ENCODE measurements around the gene CMSS1. TPM values are rescaled to one million over a fixed set of nuclear protein-coding genes. Genes with fewer than 3 reads are reported as not detected.

Gene CMSS1
- total RNA-seq, 1 experiment from 2014 or later = 117 TPM

DNA sequence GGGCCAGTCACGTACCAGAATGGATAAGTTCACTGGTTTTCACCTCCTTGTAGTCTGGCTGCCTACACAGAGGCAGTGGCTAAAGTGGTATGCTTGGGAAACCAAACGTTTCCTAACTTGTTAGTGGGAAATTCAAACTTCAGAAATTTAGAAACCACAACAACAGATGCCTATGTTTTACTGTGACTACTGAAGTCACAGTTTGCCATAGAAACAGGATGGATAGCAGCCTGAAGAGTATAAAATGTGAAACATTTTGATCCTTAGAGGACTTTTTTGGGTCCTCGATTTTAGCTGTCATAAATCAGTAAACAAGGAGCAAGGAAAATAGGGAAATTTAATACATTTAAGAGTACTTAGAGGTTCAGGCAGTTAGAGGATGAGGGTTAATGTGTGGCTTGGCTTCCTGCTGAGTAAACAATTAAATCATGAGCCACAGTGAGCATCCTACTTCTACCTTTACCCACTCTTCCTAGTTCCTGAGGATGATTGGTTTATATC is 48.6 kb downstream of the CMSS1 start:
- DNase-seq (ENCODE audit: unreplicated experiment) = peak; percentile 40
- TF ChIP-seq, protein P1, sequence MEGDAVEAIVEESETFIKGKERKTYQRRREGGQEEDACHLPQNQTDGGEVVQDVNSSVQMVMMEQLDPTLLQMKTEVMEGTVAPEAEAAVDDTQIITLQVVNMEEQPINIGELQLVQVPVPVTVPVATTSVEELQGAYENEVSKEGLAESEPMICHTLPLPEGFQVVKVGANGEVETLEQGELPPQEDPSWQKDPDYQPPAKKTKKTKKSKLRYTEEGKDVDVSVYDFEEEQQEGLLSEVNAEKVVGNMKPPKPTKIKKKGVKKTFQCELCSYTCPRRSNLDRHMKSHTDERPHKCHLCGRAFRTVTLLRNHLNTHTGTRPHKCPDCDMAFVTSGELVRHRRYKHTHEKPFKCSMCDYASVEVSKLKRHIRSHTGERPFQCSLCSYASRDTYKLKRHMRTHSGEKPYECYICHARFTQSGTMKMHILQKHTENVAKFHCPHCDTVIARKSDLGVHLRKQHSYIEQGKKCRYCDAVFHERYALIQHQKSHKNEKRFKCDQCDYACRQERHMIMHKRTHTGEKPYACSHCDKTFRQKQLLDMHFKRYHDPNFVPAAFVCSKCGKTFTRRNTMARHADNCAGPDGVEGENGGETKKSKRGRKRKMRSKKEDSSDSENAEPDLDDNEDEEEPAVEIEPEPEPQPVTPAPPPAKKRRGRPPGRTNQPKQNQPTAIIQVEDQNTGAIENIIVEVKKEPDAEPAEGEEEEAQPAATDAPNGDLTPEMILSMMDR (IDR thresholded peaks at IDR 0.05; ENCODE audit: unreplicated experiment) = no peak
- ChIA-PET CTCF (no interaction called here), POLR2A (interaction anchor here (1.2 kb wide), 1 partner anchor 23 kb away, joined by 5 read pairs; no protein-coding TSS in a partner anchor)
- intact Hi-C loops (cut with micrococcal nuclease) = no loop called here
- Mint-ChIP-seq H3K36me3 (ENCODE audit: insufficient read depth, unreplicated experiment) (peaks cover 18% of the 10 kb centered on the region), H3K27ac (ENCODE audit: low read depth, unreplicated experiment) (peak overlapping the region; percentile 90), H3K4me1 (ENCODE audit: insufficient read depth, unreplicated experiment) (peaks cover 35% of the 10 kb centered on the region), H3K9me3 (ENCODE audit: unreplicated experiment) (no peaks in the 10 kb centered on the region), H3K27me3 (ENCODE audit: insufficient read depth, unreplicated experiment) (no peaks in the 10 kb centered on the region), H3K4me3 (ENCODE audit: unreplicated experiment) (no peak overlapping the region)
- no TSS peak for BruUV-seq (replicated peaks)

DNA sequence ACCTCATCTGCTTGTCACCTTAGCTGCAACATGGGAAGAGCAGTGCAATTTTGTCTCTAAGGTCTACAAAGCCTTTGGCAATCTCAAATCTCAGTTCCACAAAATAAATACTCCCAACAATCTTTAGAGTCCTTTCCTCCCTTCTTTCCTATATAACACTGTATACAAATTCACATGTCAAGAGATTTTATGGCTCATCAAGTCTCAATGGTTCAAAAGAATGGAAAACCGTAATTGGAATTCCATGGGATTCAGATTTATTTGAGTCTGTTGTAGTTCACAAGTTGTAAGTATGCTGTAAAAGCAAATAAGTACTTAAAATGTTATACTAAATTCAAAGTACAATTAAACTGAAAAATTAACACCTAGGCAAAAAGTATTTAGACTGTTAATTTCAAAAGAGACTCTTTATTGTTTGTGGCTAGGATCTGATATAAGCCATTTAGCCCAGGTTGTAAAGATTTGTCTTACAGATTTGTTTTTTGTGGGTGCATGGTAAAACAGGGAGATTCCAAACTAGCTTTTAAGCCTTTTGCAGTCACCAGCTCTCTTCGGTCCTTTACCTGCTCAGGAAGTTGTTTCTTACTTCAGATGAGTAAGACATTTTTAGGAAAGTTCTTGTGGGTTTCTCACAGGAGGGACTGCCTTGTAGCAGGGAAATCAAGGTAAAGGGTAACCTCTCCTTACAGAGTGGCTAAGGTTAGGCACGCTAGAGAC is 50.1 kb downstream of the CMSS1 start:
- H3K27ac Mint-ChIP-seq (ENCODE audit: low read depth, unreplicated experiment) = no peak overlapping the region
- H3K27me3 Mint-ChIP-seq (ENCODE audit: insufficient read depth, unreplicated experiment) = no peaks in the 10 kb centered on the region
- no TSS peak for BruUV-seq (replicated peaks)
- POLR2A ChIA-PET = interaction anchor here (0.8 to 1.4 kb wide), 5 partner anchors 8 to 50 kb away, joined by 3 to 4 read pairs (median 3); partner anchors contain the start of gene CMSS1
- intact Hi-C loops (cut with micrococcal nuclease) = no loop called here
- TF ChIP-seq, protein P1 (IDR thresholded peaks at IDR 0.05; ENCODE audit: unreplicated experiment) = no peak
- CTCF ChIA-PET = interaction anchor here (0.5 to 2.0 kb wide), 4 partner anchors 24 to 448 kb away, joined by 3 to 12 read pairs (median 4); no protein-coding TSS in a partner anchor
- no peaks in the 10 kb centered on the region for H3K9me3 Mint-ChIP-seq (ENCODE audit: unreplicated experiment)
- no peak overlapping the region for H3K4me3 Mint-ChIP-seq (ENCODE audit: unreplicated experiment)
- H3K36me3 Mint-ChIP-seq (ENCODE audit: insufficient read depth, unreplicated experiment) = peaks cover 15% of the 10 kb centered on the region
- DNase-seq (ENCODE audit: unreplicated experiment) = no peak
- peaks cover 32% of the 10 kb centered on the region for H3K4me1 Mint-ChIP-seq (ENCODE audit: insufficient read depth, unreplicated experiment)

DNA sequence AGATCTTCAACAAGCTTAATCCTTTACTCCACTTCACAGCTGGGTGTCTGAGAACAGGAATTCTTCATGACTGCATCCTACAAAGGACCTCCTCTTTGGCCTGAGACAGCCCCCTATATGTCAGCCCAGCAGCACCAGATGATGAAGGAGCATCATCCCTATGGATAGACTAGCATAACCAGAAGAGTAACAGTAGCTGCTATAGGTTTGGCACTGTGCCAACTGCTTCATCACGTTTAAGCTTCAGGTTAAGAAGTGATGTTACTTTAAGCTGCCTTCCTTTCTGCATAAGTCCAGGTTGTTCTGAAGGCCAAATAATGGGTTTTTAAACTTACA is 50.6 kb downstream of the CMSS1 start:
- intact Hi-C loops (cut with micrococcal nuclease) = no loop called here
- POLR2A ChIA-PET = interaction anchor here (0.9 to 1.4 kb wide), 6 partner anchors 8 to 148 kb away, joined by 3 to 4 read pairs (median 4); partner anchors contain the start of gene CMSS1
- CTCF ChIA-PET = interaction anchor here (0.5 to 2.0 kb wide), 6 partner anchors 8 to 1717 kb away, joined by 3 to 12 read pairs (median 4); no protein-coding TSS in a partner anchor
- H3K9me3 Mint-ChIP-seq (ENCODE audit: unreplicated experiment) = no peaks in the 10 kb centered on the region
- peak; percentile 39 for DNase-seq (ENCODE audit: unreplicated experiment)
- no TSS peak for BruUV-seq (replicated peaks)
- peaks cover 11% of the 10 kb centered on the region for H3K36me3 Mint-ChIP-seq (ENCODE audit: insufficient read depth, unreplicated experiment)
- no peaks in the 10 kb centered on the region for H3K27me3 Mint-ChIP-seq (ENCODE audit: insufficient read depth, unreplicated experiment)
- no peak overlapping the region for H3K4me3 Mint-ChIP-seq (ENCODE audit: unreplicated experiment)
- no peak overlapping the region for H3K27ac Mint-ChIP-seq (ENCODE audit: low read depth, unreplicated experiment)
- peaks cover 32% of the 10 kb centered on the region for H3K4me1 Mint-ChIP-seq (ENCODE audit: insufficient read depth, unreplicated experiment)
- TF ChIP-seq, protein P1 (IDR thresholded peaks at IDR 0.05; ENCODE audit: unreplicated experiment) = no peak

DNA sequence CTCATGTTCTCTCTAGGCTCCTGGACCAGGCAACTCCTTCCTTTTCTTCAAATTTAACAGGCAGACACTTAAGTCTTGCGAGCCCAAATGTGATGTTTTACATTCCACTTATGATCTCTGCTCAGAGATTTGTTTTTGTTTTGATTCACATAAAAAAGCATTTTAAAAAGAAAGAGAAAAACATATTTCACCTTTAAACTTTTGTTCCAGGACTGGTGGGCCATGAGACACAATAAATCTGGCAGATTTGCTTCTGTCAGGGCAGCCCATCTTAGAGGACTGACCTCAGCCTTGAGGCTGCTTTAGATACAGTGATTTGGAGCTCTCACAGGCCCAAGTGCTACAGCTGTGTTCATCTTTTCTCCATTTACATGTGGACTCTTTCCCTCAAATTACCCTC is 52.0 kb downstream of the CMSS1 start:
- Mint-ChIP-seq H3K36me3 (ENCODE audit: insufficient read depth, unreplicated experiment) (peaks cover 9% of the 10 kb centered on the region), H3K27ac (ENCODE audit: low read depth, unreplicated experiment) (no peak overlapping the region), H3K4me1 (ENCODE audit: insufficient read depth, unreplicated experiment) (peaks cover 24% of the 10 kb centered on the region), H3K4me3 (ENCODE audit: unreplicated experiment) (no peak overlapping the region), H3K27me3 (ENCODE audit: insufficient read depth, unreplicated experiment) (no peaks in the 10 kb centered on the region), H3K9me3 (ENCODE audit: unreplicated experiment) (no peaks in the 10 kb centered on the region)
- BruUV-seq (replicated peaks) = no TSS peak
- ChIA-PET CTCF (interaction anchor here (0.6 to 1.2 kb wide), 4 partner anchors 25 to 199 kb away, joined by 3 to 4 read pairs (median 3); no protein-coding TSS in a partner anchor), POLR2A (interaction anchor here (0.8 to 1.0 kb wide), 2 partner anchors 10 kb away, joined by 3 to 5 read pairs; no protein-coding TSS in a partner anchor)
- DNase-seq (ENCODE audit: unreplicated experiment) = no peak
- TF ChIP-seq, protein P1 (IDR thresholded peaks at IDR 0.05; ENCODE audit: unreplicated experiment) = no peak
- intact Hi-C loops (cut with micrococcal nuclease) = no loop called here

Measured in MCF 10A (cell line).